BE2C (cell line): ENCODE measurements around the gene DHRS7C.

Experiments used
- DNase-seq: peaks from one replicate; pipeline ENCODE4 v3.0.0-alpha.2; 2020
- H3K27me3 ChIP-seq: fragments of 250-450 bp; sonication (Bioruptor Pico); 2 replicates; pipeline ENCODE4 v1.5.1; 2020; ENCODE audit warnings: mild to moderate bottlenecking
- H3K36me3 ChIP-seq: fragments of 250-450 bp; sonication (Bioruptor Pico); 2 replicates; pipeline ENCODE4 v1.5.1; 2020; ENCODE audit warnings: mild to moderate bottlenecking
- H3K4me1 ChIP-seq: fragments of 250-450 bp; sonication (Bioruptor Pico); 2 replicates; pipeline ENCODE4 v1.5.1; 2020
- H3K4me3 ChIP-seq: 2 replicates; pipeline ENCODE4 v1.5.1; 2011; ENCODE audit warnings: low read depth, low read length
- H3K9me3 ChIP-seq: fragments of 250-450 bp; sonication (Bioruptor Pico); 2 replicates; pipeline ENCODE4 v1.5.1; 2020
- CTCF ChIP-seq: IDR thresholded peaks from 2 replicates; pipeline ENCODE4 v1.5.1; 2012; ENCODE audit warnings: mild to moderate bottlenecking, low read depth, low read length

The DHRS7C gene

GRCh38 chr17:9829343-9829742 is 38.0 kb upstream of the DHRS7C start:
- no peak for TF ChIP-seq CTCF
- DNase-seq: no peak
- no peaks in the 10 kb centered on the region for H3K9me3 ChIP-seq
- H3K4me3 ChIP-seq: no peak overlapping the region
- H3K27me3 ChIP-seq: no peaks in the 10 kb centered on the region
- H3K36me3 ChIP-seq: no peaks in the 10 kb centered on the region
- H3K4me1 ChIP-seq: no peaks in the 10 kb centered on the region

GRCh38 chr17:9828296-9829295 is 37.2 kb upstream of the DHRS7C start:
- Histone ChIP-seq H3K9me3 (no peaks in the 10 kb centered on the region), H3K4me3 (no peak overlapping the region), H3K4me1 (no peaks in the 10 kb centered on the region), H3K27me3 (no peaks in the 10 kb centered on the region), H3K36me3 (no peaks in the 10 kb centered on the region)
- TF ChIP-seq CTCF: no peak
- DNase-seq: no peak

DNA sequence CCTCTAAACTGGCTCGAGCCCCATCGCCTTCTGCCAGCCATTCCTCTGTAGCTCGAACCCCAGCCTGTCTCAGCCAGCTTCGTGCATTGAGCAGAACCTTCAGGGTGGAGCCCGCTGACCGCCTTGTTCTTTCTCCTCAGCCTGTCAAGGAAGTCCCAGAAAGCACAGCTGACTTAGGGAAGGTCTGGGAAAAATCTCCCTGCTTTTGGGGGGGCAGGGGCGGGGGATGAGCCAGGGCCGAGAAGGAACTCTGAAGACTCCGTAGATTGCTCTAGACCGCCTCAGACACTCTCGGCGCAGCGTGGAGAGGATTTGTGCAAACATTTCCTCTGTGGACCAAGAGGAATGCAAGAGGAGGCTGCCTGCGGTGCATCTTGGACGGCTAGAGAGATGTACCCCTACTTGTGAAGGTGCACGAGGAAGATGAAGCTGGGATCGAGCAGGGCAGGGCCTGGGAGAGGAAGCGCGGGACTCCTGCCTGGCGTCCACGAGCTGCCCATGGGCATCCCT is 34.3 kb upstream of the DHRS7C start, which contains the start of gene GLP2R:
Gene GLP2R (plus strand): TSS at position 284 of the 510 bp plus-strand sequence. CDS start 140 bp downstream, at position 424.
- no peak within 1 kb of the TSS for H3K4me3 ChIP-seq
- no peaks in the 10 kb centered on the region for H3K36me3 ChIP-seq
- no peaks in the 10 kb centered on the region for H3K4me1 ChIP-seq
- no peaks in the 10 kb centered on the region for H3K9me3 ChIP-seq
- DNase-seq: no peak
- no peaks in the 10 kb centered on the region for H3K27me3 ChIP-seq
- TF ChIP-seq CTCF: no peak

- H3K4me1 ChIP-seq: no peaks in the 10 kb centered on the region
- H3K36me3 ChIP-seq: no peaks in the 10 kb centered on the region
- DNase-seq: no peak
- H3K4me3 ChIP-seq: no peak overlapping the region
- H3K27me3 ChIP-seq: no peaks in the 10 kb centered on the region
- H3K9me3 ChIP-seq: no peaks in the 10 kb centered on the region
- no peak for TF ChIP-seq CTCF
These were observed 33.5 kb upstream of the DHRS7C start for GRCh38 chr17:9824797-9825338.

DNA sequence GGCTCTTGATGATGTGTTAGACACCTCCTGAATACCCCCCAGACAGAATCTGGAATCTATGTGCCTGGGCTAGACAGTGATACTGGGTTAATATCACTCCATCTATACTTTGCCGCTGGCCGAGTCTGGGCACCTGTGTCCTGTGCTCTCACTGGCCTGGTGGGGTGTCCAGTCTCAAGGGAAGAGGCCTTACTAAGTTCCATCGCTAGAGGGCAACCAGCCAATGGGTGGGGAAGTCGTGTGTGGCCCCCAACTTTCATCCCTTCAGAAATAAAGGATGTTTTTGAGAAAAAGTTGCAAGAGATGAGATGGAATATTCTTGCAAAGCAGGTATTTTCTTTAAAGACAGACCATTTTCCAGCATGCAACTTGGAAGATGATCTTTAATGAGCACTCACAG is 32.7 kb upstream of the DHRS7C start:
- no peak for TF ChIP-seq CTCF
- H3K4me3 ChIP-seq: no peak overlapping the region
- H3K36me3 ChIP-seq: no peaks in the 10 kb centered on the region
- no peaks in the 10 kb centered on the region for H3K27me3 ChIP-seq
- no peak for DNase-seq
- H3K4me1 ChIP-seq: no peaks in the 10 kb centered on the region
- no peaks in the 10 kb centered on the region for H3K9me3 ChIP-seq
